GM18868 (cell line): Measurements from ENCODE around the gene COA6.
"Not testable (repeated sequence)": the region's sequence is repeated elsewhere in the genome, so short reads cannot be mapped to it uniquely, and the experiment has no call there.

ENCODE experiments used
- ATAC-seq: cut with Tn5 transposase; IDR thresholded peaks from one replicate; pipeline ENCODE4 v1.9.1; 2021; ENCODE audit warnings: mild to moderate bottlenecking, moderate library complexity; ENCODE audit not compliant: unreplicated experiment

The COA6 gene, protein sequence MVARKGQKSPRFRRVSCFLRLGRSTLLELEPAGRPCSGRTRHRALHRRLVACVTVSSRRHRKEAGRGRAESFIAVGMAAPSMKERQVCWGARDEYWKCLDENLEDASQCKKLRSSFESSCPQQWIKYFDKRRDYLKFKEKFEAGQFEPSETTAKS

DNA sequence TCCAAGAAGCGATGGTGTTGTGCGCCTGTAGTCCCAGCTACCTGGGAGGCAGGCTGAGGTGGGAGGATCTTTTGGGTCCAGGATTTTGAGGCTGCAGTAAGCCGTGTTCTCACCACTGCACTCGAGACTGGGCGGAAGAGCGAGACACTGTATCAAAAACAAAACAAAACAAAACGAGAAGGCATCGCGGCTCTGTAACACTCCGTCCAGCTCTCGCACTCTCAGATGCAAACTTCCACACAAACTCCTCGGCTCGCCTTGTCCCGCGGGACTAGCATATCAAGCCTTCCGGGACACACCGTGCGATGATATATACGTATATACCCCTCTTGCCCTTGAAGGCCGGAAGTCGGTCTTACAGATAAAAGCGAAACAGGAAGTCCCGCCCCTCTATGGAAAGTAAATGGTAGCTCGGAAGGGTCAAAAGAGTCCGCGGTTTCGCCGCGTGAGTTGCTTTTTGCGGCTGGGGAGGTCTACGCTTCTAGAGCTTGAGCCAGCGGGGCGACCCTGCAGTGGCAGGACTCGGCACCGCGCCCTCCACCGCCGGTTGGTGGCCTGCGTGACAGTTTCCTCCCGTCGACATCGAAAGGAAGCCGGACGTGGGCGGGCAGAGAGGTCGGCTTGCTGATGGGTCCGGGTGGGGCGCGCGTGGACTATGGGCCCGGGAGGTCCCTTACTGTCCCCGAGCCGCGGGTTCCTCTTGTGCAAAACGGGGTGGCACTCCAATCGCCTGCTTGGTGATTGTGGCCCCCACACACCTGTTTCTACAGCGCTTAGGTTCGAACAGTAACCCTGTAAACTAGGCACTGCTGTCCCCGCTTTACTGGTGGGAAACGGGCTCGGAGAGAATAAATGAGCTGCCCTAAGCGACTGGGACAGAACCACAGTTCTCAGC, at the start of gene COA6:
COA6 (plus strand) TSS at position 393 of the 895 bp plus-strand sequence; CDS start at position 404, 11 bp downstream.
- ATAC-seq: peak; percentile 93

DNA sequence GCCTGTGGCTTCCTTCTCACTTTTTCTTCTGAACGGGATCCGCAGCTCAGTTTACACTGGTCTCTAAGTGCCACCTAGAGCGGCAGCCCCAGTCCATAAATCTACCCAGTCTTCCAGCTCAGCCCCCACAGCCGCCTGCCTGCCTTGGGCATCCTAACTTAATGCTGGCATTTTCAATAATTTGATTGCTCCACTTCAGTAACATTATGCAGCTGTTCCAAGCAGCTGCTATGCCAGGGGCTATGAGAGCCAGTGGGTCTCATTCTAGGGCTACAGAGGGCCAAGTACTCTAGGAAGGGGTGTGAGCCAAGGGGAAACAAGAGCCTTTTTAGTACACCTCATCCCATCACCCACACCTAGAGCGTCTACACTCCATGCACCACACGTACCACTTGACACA, 48.4 kb upstream of the COA6 start:
- no peak for ATAC-seq

- peak; percentile 31 for ATAC-seq
Observed at GRCh38 chr1:234325878-234326496, 47.3 kb upstream of the COA6 start.

- ATAC-seq: peak; percentile 68
Observed at GRCh38 chr1:234326497-234327366, 46.5 kb upstream of the COA6 start.

GRCh38 chr1:234327577-234328164, 45.6 kb upstream of the COA6 start:
- ATAC-seq: no peak

GRCh38 chr1:234330843-234331215, 42.4 kb upstream of the COA6 start:
- no peak for ATAC-seq

- no peak for ATAC-seq
Observed at GRCh38 chr1:234331507-234331906, 41.7 kb upstream of the COA6 start.

GRCh38 chr1:234336359-234336758, 36.9 kb upstream of the COA6 start:
- no peak for ATAC-seq

GRCh38 chr1:234337233-234337632, 36.0 kb upstream of the COA6 start:
- no peak for ATAC-seq

DNA sequence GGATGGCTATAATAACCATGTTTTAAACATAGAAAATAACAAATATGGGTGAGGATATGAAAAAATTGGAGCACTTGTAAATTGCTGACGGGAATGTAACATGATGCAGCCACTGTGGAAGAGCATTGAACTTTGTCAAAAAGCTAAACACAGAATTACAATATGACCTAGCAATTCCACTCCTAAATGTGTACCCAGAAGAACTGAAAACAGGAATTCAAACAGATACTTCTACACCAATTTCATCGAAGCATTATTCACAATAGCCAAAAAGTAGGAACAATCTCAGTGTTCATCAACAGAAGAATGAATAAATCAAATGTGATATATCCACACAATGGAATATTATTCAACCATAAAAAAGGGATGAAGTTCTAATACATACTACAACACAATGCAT, 32.7 kb upstream of the COA6 start:
- no peak for ATAC-seq

GRCh38 chr1:234342774-234343173, 30.5 kb upstream of the COA6 start:
- no peak for ATAC-seq

DNA sequence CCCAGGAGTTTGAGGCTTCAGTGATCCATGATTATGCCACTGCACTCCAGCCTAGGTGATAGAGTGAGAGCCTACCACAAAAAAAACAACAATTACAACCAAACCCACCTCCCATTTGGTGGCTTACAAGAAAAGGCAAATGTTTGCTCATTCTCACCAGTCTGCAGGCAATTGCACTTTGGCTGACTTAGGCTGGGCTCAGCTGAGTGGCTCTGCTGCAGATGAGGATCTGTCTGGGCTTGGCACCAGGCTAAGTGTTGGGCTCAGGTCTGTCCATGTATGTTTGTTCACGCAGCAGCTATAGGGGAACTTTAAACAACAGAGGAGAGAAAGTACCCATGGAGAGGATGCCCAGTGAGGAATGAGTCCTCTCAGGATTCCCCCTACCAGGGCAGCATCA, 28.0 kb upstream of the COA6 start:
- no peak for ATAC-seq

DNA sequence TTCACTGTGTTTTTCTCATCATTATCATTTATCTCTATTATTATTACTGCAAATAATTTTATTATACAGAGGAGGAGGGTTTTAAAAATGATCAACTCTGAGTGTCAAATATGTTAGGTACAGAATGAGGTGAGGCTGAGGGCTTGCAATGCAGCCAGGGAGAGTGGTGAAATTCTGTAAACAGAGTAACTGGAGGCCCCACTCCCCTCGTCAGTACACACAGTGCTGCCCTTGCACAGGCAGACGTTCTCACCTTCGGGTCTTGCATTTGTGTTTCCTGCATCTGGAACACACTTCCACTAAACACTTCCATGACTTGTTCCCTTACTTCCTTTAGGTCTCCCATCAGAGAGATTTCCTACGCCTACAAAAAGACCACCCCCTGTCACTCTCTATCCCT, 24.3 kb upstream of the COA6 start:
- ATAC-seq: no peak

DNA sequence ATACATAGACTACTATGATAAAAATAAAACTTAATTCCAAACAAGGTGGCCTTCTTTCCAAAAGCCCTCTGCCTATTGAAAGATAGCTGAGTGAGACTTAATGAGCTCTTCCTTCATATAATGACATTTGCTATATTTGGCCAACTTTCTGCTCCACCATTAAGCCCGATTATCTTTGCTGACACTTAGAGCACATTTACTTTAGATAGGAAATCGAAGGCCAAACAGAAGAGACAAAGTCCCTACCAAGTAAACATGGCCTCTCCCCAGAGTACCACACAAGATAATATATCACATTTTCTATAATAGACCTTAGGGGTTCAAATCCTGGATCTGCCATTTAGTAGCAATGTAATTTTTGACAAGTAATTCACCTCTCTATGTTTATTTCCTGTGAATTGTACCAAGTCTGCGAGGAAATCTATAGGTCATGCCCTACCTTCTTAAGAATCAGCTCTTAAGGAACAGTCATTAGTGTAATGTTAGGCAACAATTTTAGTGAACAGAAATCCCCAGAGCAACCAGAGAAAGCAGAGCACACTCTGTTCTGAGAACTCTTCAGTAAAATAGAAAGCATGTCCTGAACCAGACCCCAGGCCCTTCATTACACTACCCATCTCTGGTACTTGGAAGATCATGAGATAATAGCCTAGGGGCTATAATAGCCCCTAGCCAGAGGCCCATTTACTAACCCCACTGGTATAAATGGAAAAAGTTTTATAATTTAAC, 17.3 kb upstream of the COA6 start:
- ATAC-seq: peak; percentile 60

DNA sequence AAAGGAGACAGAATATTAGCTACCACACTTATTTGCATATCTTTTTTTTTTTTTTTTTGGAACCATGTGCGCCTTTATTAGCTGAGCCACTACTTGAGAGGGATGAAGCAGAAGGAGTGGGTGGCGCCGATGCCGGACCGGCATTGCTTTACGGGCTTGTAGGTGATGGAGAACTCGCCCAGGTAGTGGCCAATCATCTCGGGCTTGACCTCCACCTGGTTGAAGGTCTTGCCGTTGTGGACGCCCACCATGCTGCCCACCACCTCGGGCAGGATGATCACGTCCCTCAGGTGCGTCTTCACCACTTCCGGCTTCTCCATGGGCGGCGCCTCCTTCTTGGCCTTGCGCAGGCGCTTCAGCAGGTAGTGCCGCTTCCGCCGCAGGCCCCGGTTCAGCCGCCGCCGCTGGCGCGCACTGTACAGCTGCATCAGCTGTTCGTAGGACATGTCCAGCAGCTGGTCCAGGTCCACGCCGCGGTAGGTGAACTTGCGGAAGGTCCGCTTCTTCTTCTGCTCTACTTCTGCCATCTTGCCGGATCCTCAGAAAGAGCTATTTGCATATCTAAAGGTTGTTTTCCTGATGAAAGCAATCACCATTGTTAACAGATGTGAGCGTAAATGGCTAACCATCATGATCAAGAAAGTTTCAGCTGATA, 16.5 kb upstream of the COA6 start:
- not testable (repeated sequence) for ATAC-seq

DNA sequence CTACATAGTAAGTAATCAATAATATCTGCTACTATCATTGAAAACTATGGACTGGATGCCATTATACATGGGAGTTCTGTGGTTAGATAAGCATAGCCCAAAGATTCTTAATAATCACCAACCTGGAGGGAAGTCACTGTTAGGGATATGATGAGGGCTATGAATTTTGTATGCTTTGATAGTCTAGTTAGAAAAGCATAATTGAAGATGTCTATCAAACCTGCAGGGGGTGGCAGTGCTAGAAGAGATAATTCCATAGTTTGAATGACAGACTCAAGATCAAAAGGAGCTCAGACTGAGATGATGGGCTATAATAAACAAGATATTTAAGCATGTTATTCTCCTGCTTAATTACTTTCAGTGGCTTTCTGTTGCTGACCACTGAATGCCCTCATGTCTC, 15.4 kb upstream of the COA6 start:
- no peak for ATAC-seq

DNA sequence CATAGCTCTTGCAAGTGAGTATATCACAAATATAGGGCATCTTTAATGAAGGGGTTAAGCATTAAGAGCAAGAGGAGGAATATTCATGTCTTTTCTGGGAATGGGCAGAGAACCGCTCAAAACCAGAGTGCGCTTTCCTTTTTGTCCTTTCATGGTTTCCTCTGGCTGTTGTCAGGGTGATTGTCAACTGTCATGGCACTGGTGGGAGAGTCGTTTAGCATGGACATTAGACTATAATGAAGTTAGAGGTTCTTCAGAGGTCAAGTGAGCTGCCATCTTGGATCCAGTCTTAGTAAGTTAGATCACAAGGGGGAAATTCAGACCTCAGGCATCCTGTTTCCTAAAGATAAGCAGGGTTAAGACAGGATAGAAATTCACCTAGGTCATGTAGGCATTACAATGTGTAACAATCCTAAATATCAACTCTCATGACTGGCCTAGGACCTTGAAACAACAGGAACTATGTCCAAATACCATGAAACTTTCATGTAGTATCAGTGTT, 12.1 kb upstream of the COA6 start:
- no peak for ATAC-seq

GRCh38 chr1:234362558-234362957, 10.7 kb upstream of the COA6 start:
- no peak for ATAC-seq

GRCh38 chr1:234368320-234369032, 4.8 kb upstream of the COA6 start:
- ATAC-seq: no peak
